Hepatocyte (in vitro differentiated cells): ENCODE measurements around the gene COL4A1. TPM values are rescaled to one million over a fixed set of nuclear protein-coding genes. Genes with fewer than 3 reads are reported as not detected.

Experiments
- DNase-seq: peaks from one replicate; pipeline ENCODE4 v3.0.0-alpha.2; 2016; ENCODE audit warnings: low spot score
- H2AFZ ChIP-seq: fragments of 200-600 bp; sonication (generic); 2 replicates; pipeline ENCODE4 v1.6.0; 2016; ENCODE audit warnings: antibody characterized with exemption, mild to moderate bottlenecking
- H3K27ac ChIP-seq: fragments of 200-600 bp; sonication (generic); 2 replicates; pipeline ENCODE4 v1.5.1; 2016; ENCODE audit warnings: mild to moderate bottlenecking
- H3K27me3 ChIP-seq: fragments of 200-600 bp; sonication (generic); 2 replicates; pipeline ENCODE4 v1.6.1; 2016
- H3K36me3 ChIP-seq: fragments of 200-600 bp; sonication (generic); replicated peaks from 2 replicates; pipeline ENCODE4 v1.5.1; 2016; ENCODE audit warnings: low read depth; ENCODE audit not compliant: insufficient read depth
- H3K4me1 ChIP-seq: fragments of 200-600 bp; sonication (generic); 2 replicates; pipeline ENCODE4 v1.5.1; 2016; ENCODE audit warnings: mild to moderate bottlenecking, moderate library complexity; ENCODE audit not compliant: insufficient read depth
- H3K4me2 ChIP-seq: fragments of 200-600 bp; sonication (generic); 2 replicates; pipeline ENCODE4 v1.6.0; 2016
- H3K4me3 ChIP-seq: fragments of 200-600 bp; sonication (generic); 2 replicates; pipeline ENCODE4 v1.5.1; 2016; ENCODE audit warnings: mild to moderate bottlenecking
- H3K79me2 ChIP-seq: fragments of 200-600 bp; sonication (generic); 2 replicates; pipeline ENCODE4 v1.6.0; 2017; ENCODE audit warnings: mild to moderate bottlenecking
- H3K9me2 ChIP-seq: fragments of 200-600 bp; sonication (generic); replicated peaks from 2 replicates; pipeline ENCODE4 v1.6.0; 2017; ENCODE audit warnings: mild to moderate bottlenecking; ENCODE audit not compliant: insufficient read depth
- H3K9me3 ChIP-seq: fragments of 200-600 bp; sonication (generic); 2 replicates; pipeline ENCODE4 v1.5.1; 2016; ENCODE audit warnings: low read depth, mild to moderate bottlenecking
- H4K20me1 ChIP-seq: fragments of 200-600 bp; sonication (generic); 2 replicates; pipeline ENCODE4 v1.6.0; 2016; ENCODE audit warnings: mild to moderate bottlenecking; ENCODE audit not compliant: insufficient read depth, poor library complexity, severe bottlenecking
- CTCF ChIP-seq: fragments of 200-600 bp; sonication (generic); IDR thresholded peaks from 2 replicates; pipeline ENCODE4 v1.5.1; 2016; ENCODE audit warnings: antibody characterized with exemption, mild to moderate bottlenecking; ENCODE audit not compliant: poor library complexity
- EZH2 ChIP-seq: fragments of 200-600 bp; sonication (generic); IDR thresholded peaks from 2 replicates; pipeline ENCODE4 v1.6.1; 2016; ENCODE audit warnings: antibody characterized with exemption, mild to moderate bottlenecking, borderline replicate concordance
- EZH2phosphoT487 ChIP-seq: fragments of 200-600 bp; sonication (generic); IDR thresholded peaks from one replicate; pipeline ENCODE4 v1.6.1; 2018; ENCODE audit warnings: antibody characterized with exemption, mild to moderate bottlenecking, low read depth, moderate library complexity; ENCODE audit not compliant: unreplicated experiment, severe bottlenecking
- WGBS: methylation state at CpG from one replicate; pipeline ENCODE4 v1.1.6; 2016; ENCODE audit warnings: low lambda C conversion rate; ENCODE audit errors: missing lambda C conversion rate; 5-methylcytosine and 5-hydroxymethylcytosine counted together
- polyA plus RNA-seq: library from polyadenylated mRNA; unstranded; fragments of >200 nt; fragmentation: Nextera tagmentation; extraction: Ambion mirVana; gene quantifications from 2 replicates; pipeline ENCODE4 v1.2.1, GENCODE V29; 2016
- total RNA-seq: library from RNA; depleted of rRNA; stranded (reverse); fragments of >200 nt; gene quantifications from 2 replicates; pipeline ENCODE4 v1.2.3, GENCODE V29; 2014

COL4A1 gene
- total and polyA plus RNA-seq, 2 experiments from 2014 or later, result 138 to 269 TPM

- DNase-seq, result no peak
- 60% methylated on average over 16 of the region's 16 CpGs for WGBS
- no peak overlapping the region for H3K4me2 ChIP-seq
- H4K20me1 ChIP-seq, result no peaks in the 10 kb centered on the region
- H3K9me3 ChIP-seq, result no peaks in the 10 kb centered on the region
- no peaks in the 10 kb centered on the region for H3K9me2 ChIP-seq
- H3K4me3 ChIP-seq, result no peak overlapping the region
- TF ChIP-seq EZH2 (no peak), EZH2phosphoT487 (no peak), CTCF (no peak)
- H3K79me2 ChIP-seq, result no peaks in the 10 kb centered on the region
- no peaks in the 10 kb centered on the region for H3K36me3 ChIP-seq
- H3K4me1 ChIP-seq, result peaks cover 5% of the 10 kb centered on the region
- peaks cover 6% of the 10 kb centered on the region for H3K27me3 ChIP-seq
- H3K27ac ChIP-seq, result no peak overlapping the region
- H2AFZ ChIP-seq, result no peak overlapping the region
Observed at GRCh38 chr13:110132225-110132982, 174.6 kb downstream of the COL4A1 start.

- H3K27ac ChIP-seq, result no peak overlapping the region
- TF ChIP-seq CTCF, result no peak
- no peak for TF ChIP-seq EZH2
- TF ChIP-seq EZH2phosphoT487, result no peak
- no peaks in the 10 kb centered on the region for H3K79me2 ChIP-seq
- H3K36me3 ChIP-seq, result no peaks in the 10 kb centered on the region
- no peaks in the 10 kb centered on the region for H3K9me3 ChIP-seq
- H4K20me1 ChIP-seq, result no peaks in the 10 kb centered on the region
- H3K4me1 ChIP-seq, result peaks cover 6% of the 10 kb centered on the region
- 88% methylated on average over 11 of the region's 11 CpGs for WGBS
- H3K4me2 ChIP-seq, result no peak overlapping the region
- no peak for DNase-seq
- H2AFZ ChIP-seq, result no peak overlapping the region
- no peak overlapping the region for H3K4me3 ChIP-seq
- peaks cover 3% of the 10 kb centered on the region for H3K27me3 ChIP-seq
- H3K9me2 ChIP-seq, result no peaks in the 10 kb centered on the region
Observed at GRCh38 chr13:110131424-110131823, 175.5 kb downstream of the COL4A1 start.

- H3K4me2 ChIP-seq, result no peak overlapping the region
- H4K20me1 ChIP-seq, result no peaks in the 10 kb centered on the region
- no peaks in the 10 kb centered on the region for H3K9me2 ChIP-seq
- no peak for DNase-seq
- no peak overlapping the region for H2AFZ ChIP-seq
- no peak for TF ChIP-seq CTCF
- TF ChIP-seq EZH2phosphoT487, result no peak
- no peak for TF ChIP-seq EZH2
- H3K36me3 ChIP-seq, result no peaks in the 10 kb centered on the region
- H3K4me1 ChIP-seq, result peaks cover 7% of the 10 kb centered on the region
- H3K27me3 ChIP-seq, result no peaks in the 10 kb centered on the region
- WGBS, result 91% methylated on average over 3 of the region's 3 CpGs
- no peak overlapping the region for H3K27ac ChIP-seq
- H3K4me3 ChIP-seq, result no peak overlapping the region
- H3K9me3 ChIP-seq, result no peaks in the 10 kb centered on the region
- no peaks in the 10 kb centered on the region for H3K79me2 ChIP-seq
Observed at GRCh38 chr13:110130431-110130830, 176.5 kb downstream of the COL4A1 start.
